Stimulated activated naive CD8-positive, alpha-beta T cell treated with anti-CD3 and anti-CD28 coated beads, Interleukin-15, Interleukin-2, amounts not matched to agents 100 ng/mL and 50 ng/mL, for 24 hours (primary cell): ENCODE results near the gene ASIC3.
"Not testable (repeated sequence)": the region's sequence is repeated elsewhere in the genome, so short reads cannot be mapped to it uniquely, and the experiment has no call there.

Experiments used
- H3K27ac Mint-ChIP-seq: one replicate; pipeline ENCODE4 v1.8.0; 2021; ENCODE audit warnings: mild to moderate bottlenecking, mixed read lengths
- H3K27me3 Mint-ChIP-seq: one replicate; pipeline ENCODE4 v1.8.0; 2021; ENCODE audit warnings: mixed read lengths
- H3K36me3 Mint-ChIP-seq: one replicate; pipeline ENCODE4 v1.8.0; 2021; ENCODE audit warnings: low read depth, mixed read lengths
- H3K4me1 Mint-ChIP-seq: one replicate; pipeline ENCODE4 v1.8.0; 2021; ENCODE audit warnings: low read depth, mixed read lengths
- H3K4me3 Mint-ChIP-seq: one replicate; pipeline ENCODE4 v1.8.0; 2021; ENCODE audit warnings: mild to moderate bottlenecking, mixed read lengths
- H3K9me3 Mint-ChIP-seq: one replicate; pipeline ENCODE4 v1.8.0; 2021; ENCODE audit warnings: mixed read lengths

The ASIC3 gene

DNA sequence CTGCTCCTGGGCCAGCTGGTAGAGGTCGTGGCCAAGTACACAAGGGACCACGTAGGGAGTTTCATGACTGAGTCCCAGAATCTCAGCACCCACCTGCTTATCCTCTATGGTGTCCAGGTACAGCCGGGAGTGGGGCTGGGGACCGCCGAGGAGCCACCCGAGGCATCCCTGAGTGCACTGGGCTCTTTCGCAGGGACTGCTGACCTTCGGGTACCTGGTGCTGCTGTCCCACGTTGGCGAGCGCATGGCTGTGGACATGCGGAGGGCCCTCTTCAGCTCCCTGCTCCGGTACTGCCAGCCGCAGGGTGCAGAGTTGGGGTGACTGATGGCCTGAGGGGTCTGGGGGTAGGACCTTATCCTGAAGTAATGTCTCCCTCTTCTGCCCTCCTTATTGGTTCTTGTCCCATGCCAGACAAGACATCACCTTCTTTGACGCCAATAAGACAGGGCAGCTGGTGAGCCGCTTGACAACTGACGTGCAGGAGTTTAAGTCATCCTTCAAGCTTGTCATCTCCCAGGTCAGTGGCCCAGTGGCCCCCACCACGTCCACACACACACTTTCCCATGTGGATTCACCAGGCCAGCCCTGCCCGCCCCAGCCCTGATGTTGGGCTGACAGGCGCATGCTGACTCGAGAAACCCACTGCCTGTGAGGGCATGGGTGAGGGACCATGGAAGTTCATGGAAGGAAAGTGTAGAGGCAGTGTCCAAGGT, 13.9 kb upstream of the ASIC3 start:
- peaks cover 9% of the 10 kb centered on the region for H3K36me3 Mint-ChIP-seq
- no peaks in the 10 kb centered on the region for H3K9me3 Mint-ChIP-seq
- H3K4me1 Mint-ChIP-seq, result peaks cover 23% of the 10 kb centered on the region
- no peaks in the 10 kb centered on the region for H3K27me3 Mint-ChIP-seq
- H3K4me3 Mint-ChIP-seq, result no peak overlapping the region
- no peak overlapping the region for H3K27ac Mint-ChIP-seq

DNA sequence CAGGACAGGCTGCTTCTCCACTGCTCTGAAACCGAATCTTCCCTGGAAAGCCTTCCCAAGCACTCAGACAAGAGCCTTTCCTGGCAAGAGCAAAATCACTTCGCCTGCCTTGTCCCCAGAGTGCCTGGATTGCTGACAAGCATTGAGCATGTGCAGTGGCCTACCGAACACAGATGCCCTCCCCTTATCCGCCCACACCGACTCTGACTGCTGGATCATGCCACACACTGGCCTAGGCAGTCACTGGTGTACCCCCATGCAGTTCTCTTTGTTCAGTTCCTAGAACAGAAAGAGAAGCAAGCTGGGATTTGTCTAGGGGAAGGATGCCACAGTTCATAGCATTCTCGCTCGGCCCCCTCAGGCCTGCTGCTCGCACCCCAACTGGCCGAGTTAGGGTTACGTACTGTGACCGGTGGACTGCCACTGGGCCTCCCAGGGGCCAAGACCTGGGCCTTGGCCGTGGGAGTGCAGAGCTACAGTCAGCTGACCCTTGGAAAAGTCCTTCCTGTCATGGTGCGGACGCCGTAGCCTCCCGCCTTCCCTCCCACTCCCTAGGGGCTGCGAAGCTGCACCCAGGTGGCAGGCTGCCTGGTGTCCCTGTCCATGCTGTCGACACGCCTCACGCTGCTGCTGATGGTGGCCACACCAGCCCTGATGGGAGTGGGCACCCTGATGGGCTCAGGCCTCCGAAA, 13.2 kb upstream of the ASIC3 start:
- peaks cover 24% of the 10 kb centered on the region for H3K4me1 Mint-ChIP-seq
- no peaks in the 10 kb centered on the region for H3K9me3 Mint-ChIP-seq
- peaks cover 5% of the 10 kb centered on the region for H3K36me3 Mint-ChIP-seq
- no peak overlapping the region for H3K27ac Mint-ChIP-seq
- H3K27me3 Mint-ChIP-seq, result no peaks in the 10 kb centered on the region
- no peak overlapping the region for H3K4me3 Mint-ChIP-seq

DNA sequence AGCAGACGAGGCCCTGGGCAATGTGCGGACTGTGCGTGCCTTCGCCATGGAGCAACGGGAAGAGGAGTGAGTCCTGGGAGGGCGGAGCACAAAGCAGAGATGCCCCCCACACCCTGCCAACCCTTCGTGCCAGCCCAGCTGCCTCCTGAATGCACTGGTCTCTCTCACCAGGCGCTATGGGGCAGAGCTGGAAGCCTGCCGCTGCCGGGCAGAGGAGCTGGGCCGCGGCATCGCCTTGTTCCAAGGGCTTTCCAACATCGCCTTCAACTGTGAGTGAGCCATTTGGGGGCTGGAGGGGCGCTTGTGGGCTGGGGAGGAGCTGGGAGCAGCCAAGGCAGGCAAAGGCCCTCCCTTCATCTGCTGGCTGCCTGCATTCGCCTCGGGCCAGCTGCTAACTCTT, 12.4 kb upstream of the ASIC3 start:
- H3K4me3 Mint-ChIP-seq, result no peak overlapping the region
- no peaks in the 10 kb centered on the region for H3K27me3 Mint-ChIP-seq
- H3K9me3 Mint-ChIP-seq, result no peaks in the 10 kb centered on the region
- H3K36me3 Mint-ChIP-seq, result peaks cover 5% of the 10 kb centered on the region
- H3K27ac Mint-ChIP-seq, result peak overlapping the region; percentile 45
- H3K4me1 Mint-ChIP-seq, result peaks cover 25% of the 10 kb centered on the region

DNA sequence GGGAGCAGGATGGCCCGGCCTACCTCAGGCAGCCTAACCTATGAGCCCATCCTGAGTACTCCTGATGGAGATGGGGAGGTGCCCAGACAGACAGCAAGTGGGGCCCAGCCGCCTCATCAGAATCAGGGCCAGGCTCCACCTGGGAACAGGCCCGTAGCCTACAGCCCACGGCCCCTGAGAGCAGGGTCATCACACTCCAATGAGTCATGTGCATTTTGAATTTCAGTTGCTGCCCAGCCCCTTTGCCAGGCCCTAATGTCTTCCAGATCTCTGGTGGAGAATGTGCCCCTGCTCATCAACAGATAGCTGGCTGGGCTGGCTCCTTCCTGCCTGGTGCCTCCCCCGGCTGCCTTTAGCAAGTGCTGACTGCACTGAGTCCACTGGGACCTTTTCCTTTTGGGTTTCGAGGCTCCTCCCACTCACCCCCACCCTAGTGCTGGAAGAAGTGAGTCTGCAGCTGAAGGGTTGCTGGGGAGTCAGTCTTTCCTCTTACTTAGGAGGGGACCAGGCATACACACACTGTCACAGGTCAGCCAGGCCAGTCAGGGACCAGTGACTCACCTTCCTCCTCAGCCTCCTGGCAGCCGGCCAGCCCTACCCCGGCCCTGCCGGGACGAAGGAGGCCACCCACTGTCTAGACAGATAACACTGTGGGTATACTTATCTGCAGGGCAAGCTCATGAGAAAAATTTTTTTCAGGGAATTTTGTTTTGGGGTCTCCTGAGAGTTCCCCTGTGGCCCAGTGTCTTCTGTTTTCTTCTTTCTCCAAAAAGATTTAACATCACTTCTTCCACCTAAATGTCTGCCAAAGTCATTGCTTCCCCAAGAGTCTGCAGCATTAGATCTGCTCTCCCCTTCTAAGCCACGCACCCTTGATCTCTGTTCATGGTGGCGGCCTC, 9.1 kb upstream of the ASIC3 start:
- Mint-ChIP-seq H3K36me3 (no peaks in the 10 kb centered on the region), H3K4me3 (peak overlapping the region; percentile 56), H3K27ac (peak overlapping the region; percentile 91), H3K4me1 (peaks cover 25% of the 10 kb centered on the region), H3K9me3 (no peaks in the 10 kb centered on the region), H3K27me3 (no peaks in the 10 kb centered on the region)

DNA sequence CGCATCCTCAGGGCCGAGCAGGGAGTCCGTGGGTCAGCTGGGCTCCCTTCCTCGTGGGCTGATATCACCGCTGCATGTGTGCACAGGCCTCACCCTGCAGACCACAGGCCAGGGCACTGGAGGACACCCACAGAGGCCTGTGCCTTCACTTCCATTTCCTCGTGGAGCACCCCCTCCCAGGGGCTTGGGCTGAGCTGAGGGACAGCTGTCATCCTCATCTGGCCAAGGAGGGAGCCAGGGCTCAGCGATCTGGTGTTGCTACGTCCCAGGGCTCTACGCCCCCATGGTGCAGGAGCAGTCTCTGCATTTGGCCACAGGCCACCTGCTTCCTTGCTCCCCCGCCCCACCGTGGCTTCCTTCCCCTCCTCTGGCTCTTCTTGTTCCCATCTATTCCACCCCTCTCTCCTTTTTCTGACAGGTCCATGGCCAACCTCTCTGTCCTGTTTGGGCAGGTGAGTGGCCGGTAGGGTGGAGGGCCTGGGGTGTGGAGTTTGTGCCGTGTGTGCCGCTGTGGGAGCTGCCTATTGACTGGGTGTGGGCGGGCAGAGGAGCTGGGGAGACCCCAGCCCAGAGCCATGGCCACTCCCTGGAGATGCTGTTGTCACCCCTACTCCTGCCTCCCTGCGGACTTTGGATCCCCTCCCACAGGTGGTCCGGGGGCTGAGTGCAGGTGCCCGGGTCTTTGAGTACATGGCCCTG, 8.3 kb upstream of the ASIC3 start:
- peak overlapping the region; percentile 91 for H3K27ac Mint-ChIP-seq
- H3K4me3 Mint-ChIP-seq, result peak overlapping the region; percentile 56
- H3K27me3 Mint-ChIP-seq, result no peaks in the 10 kb centered on the region
- no peaks in the 10 kb centered on the region for H3K9me3 Mint-ChIP-seq
- H3K4me1 Mint-ChIP-seq, result peaks cover 25% of the 10 kb centered on the region
- H3K36me3 Mint-ChIP-seq, result no peaks in the 10 kb centered on the region

DNA sequence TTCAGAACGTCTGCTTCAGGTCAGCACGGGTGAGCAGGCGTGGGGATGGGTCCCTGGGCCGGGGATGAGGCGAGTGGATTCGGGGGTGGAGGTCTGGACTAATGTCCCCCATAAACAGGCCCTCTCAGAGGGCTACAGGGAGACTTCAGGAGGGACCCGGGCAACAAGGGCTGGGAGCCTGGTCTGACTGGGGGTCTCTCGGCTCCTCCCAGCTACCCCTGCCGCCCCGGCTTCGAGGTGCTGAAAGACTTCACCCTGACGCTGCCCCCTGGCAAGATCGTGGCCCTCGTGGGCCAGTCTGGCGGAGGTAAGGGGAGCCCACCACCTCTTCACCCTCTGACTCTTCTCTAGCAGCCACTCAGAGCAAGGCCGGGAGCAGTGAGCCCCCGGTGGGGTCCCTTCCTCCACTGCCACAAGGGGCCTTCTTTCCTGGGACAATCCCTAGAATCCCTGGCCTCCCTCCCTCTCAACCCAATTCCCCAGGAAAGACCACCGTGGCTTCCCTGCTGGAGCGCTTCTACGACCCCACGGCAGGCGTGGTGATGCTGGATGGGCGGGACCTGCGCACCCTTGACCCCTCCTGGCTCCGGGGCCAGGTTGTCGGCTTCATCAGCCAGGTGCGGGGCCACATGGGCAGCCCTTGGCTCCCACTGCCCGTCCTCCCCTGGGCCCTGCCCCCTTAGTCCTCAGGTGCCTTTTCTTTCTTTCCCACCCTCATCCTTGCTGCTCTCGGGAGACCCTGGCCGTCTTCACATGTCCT, 7.5 kb upstream of the ASIC3 start:
- no peak overlapping the region for H3K4me3 Mint-ChIP-seq
- no peak overlapping the region for H3K27ac Mint-ChIP-seq
- peaks cover 25% of the 10 kb centered on the region for H3K4me1 Mint-ChIP-seq
- H3K36me3 Mint-ChIP-seq, result no peaks in the 10 kb centered on the region
- H3K27me3 Mint-ChIP-seq, result no peaks in the 10 kb centered on the region
- H3K9me3 Mint-ChIP-seq, result no peaks in the 10 kb centered on the region

DNA sequence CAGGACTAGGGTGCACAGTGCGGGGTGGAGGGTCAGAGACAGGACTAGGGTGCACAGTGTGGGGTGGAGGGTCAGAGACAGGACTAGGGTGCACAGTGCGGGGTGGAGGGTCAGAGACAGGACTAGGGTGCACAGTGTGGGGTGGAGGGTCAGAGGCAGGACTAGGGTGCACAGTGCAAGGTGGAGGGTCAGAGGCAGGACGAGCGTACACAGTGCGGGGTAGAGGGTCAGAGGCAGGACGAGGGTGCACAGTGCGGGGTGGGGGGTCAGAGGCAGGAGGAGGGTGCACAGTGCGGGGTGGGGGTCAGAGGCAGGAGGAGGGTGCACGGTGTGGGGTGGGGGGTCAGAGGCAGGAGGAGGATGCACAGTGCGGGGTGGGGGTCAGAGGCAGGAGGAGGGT, 4.9 kb upstream of the ASIC3 start:
- H3K27me3 Mint-ChIP-seq, H3K9me3 Mint-ChIP-seq, H3K4me3 Mint-ChIP-seq, H3K36me3 Mint-ChIP-seq, H3K27ac Mint-ChIP-seq: not testable (repeated sequence)
- H3K4me1 Mint-ChIP-seq, result peaks cover 18% of the 10 kb centered on the region

DNA sequence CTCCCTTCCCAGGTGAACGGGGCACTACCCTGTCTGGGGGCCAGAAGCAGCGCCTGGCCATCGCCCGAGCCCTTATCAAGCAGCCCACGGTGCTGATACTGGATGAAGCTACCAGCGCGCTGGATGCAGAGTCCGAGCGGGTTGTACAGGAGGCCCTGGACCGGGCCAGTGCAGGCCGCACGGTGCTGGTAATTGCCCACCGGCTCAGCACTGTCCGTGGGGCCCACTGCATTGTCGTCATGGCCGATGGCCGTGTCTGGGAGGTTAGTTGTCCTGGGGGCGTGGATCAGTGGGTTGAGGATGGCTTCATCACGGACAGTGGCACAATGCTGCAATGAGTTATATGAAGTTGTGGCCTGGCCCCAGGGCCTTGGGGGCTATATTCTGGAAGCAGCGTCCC, 4.4 kb upstream of the ASIC3 start:
- Mint-ChIP-seq H3K27me3 (no peaks in the 10 kb centered on the region), H3K9me3 (no peaks in the 10 kb centered on the region), H3K4me3 (no peak overlapping the region), H3K4me1 (peaks cover 13% of the 10 kb centered on the region), H3K27ac (no peak overlapping the region), H3K36me3 (no peaks in the 10 kb centered on the region)

DNA sequence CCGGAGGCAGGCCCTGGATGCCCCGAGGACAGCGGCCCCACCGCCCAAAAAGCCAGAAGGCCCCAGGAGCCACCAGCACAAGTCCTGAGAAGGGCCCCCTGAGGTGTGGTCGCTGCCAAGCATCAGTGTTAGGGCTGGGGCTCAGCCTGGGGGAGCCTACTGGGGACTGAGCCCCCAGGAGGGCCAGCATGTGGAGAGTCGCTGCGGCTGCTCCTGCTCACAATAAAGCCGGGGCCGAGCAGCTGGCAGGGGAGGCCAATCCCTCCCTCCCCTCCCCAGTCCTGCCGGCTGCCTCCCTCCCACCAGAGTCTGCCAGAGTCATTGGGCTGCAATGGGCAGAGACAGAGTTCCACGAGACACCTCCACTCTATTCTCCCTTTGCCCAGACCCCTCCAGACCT, 3.1 kb upstream of the ASIC3 start:
- Mint-ChIP-seq H3K4me3 (no peak overlapping the region), H3K27ac (no peak overlapping the region), H3K27me3 (no peaks in the 10 kb centered on the region), H3K36me3 (no peaks in the 10 kb centered on the region), H3K9me3 (no peaks in the 10 kb centered on the region), H3K4me1 (no peaks in the 10 kb centered on the region)

DNA sequence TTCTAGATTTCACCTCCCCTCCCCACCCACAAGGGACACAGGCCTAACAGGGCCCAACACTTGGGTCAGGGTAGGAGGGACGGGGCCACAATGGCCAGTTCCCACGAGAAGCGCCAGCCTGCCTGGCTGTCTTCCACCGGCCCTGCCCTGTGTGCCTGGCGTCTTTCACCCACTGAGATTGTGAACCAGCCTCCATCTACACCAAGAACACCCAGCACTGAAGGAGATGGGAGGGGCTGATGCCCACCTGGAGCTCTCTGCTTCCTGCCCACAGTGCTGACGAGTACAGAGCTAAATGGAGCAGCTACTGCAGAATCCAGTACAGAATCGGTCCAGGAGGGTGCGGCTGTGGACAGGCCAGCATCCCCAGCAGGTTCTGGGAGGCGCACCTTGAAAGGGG, 2.4 kb upstream of the ASIC3 start:
- H3K27ac Mint-ChIP-seq, result no peak overlapping the region
- H3K27me3 Mint-ChIP-seq, result no peaks in the 10 kb centered on the region
- H3K4me3 Mint-ChIP-seq, result no peak overlapping the region
- no peaks in the 10 kb centered on the region for H3K9me3 Mint-ChIP-seq
- no peaks in the 10 kb centered on the region for H3K36me3 Mint-ChIP-seq
- H3K4me1 Mint-ChIP-seq, result no peaks in the 10 kb centered on the region

DNA sequence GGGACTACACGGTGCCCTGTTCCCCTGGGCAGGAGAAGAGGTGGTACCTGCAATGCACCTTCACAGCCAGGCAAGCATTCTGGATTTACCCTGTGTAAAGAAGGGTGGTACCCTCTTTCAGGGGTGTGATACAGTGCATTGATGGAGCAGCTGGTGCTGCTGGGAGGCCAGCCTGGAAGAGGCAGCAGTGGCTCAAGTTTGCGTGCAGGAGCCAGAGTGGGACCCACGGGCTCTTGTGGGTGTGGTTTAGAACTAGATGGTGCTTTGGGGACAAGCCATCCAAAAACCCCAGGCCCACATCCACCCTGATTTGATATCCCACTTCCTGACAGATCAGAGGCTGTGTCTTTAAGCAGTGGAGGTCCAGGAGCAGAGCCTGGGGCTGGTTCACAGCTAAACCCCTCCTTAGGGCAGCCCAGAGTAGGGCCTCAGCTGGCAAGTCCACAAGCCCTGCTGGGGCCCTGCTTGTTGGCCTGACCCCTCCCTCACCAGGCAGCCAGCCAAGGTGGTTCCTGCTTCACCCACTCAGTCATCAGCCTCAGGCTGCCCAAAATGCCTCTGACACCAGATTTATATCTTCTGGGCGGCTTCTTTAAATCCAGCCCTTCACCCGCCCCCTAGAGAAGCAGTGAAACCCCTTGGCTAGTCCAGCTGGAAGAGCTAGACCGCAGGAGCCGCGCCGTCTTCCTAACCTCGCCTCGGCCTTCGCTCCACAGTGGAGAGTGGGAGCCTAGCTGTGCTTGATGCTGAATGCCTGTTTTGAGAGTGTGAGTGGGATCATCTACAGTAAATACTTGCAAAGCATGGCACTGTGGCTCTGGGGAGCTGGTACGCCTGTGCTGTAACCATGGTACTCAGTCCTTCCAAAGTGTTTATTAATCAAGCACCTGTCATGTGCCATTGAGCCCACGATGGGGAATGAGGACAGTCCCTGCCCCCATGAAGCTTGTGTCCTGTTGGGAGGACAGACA, 1.4 kb upstream of the ASIC3 start:
- H3K9me3 Mint-ChIP-seq, result no peaks in the 10 kb centered on the region
- H3K36me3 Mint-ChIP-seq, result no peaks in the 10 kb centered on the region
- no peak overlapping the region for H3K4me3 Mint-ChIP-seq
- H3K27ac Mint-ChIP-seq, result no peak overlapping the region
- no peaks in the 10 kb centered on the region for H3K27me3 Mint-ChIP-seq
- H3K4me1 Mint-ChIP-seq, result no peaks in the 10 kb centered on the region

DNA sequence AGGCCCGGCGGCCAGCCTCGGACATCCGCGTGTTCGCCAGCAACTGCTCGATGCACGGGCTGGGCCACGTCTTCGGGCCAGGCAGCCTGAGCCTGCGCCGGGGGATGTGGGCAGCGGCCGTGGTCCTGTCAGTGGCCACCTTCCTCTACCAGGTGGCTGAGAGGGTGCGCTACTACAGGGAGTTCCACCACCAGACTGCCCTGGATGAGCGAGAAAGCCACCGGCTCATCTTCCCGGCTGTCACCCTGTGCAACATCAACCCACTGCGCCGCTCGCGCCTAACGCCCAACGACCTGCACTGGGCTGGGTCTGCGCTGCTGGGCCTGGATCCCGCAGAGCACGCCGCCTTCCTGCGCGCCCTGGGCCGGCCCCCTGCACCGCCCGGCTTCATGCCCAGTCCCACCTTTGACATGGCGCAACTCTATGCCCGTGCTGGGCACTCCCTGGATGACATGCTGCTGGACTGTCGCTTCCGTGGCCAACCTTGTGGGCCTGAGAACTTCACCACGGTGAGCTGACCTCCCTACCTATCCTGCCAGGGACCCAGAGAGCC, 656 bp downstream of the ASIC3 start:
- Mint-ChIP-seq H3K9me3 (no peaks in the 10 kb centered on the region), H3K27ac (no peak overlapping the region), H3K27me3 (no peaks in the 10 kb centered on the region), H3K4me1 (no peaks in the 10 kb centered on the region), H3K36me3 (no peaks in the 10 kb centered on the region), H3K4me3 (no peak overlapping the region)

DNA sequence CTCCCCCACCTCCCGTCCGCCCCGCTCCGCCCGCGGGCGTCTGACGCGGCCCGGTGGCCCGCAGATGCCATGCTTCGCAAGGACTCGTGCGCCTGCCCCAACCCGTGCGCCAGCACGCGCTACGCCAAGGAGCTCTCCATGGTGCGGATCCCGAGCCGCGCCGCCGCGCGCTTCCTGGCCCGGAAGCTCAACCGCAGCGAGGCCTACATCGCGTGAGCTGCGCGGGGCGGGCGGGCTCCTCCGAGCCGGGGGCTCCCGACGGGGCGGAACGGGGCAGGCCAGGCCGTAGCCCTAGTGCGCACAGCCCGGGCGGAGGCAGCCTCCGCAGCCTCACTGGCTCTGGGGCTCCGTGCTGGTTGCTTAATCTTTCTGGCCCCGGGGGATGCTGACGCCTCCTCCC, 2.8 kb downstream of the ASIC3 start:
- Mint-ChIP-seq H3K36me3 (no peaks in the 10 kb centered on the region), H3K27ac (no peak overlapping the region), H3K4me3 (no peak overlapping the region), H3K27me3 (no peaks in the 10 kb centered on the region), H3K9me3 (no peaks in the 10 kb centered on the region), H3K4me1 (no peaks in the 10 kb centered on the region)
